ENCODE data around the gene NCKAP1.

GRCh38 chr2:183000846-183001245 lies 37.4 kb downstream of the NCKAP1 start:
- TF ChIP-seq CTCF (conservative IDR thresholded peaks at IDR 0.05) (no peak), ZFX (IDR thresholded peaks at IDR 0.05) (no peak)

All from C4-2B (cell line).